ENCODE measurements around the gene LONRF3. TPM values are rescaled to one million over a fixed set of nuclear protein-coding genes. Genes with fewer than 3 reads are reported as not detected.

The LONRF3 gene
- total and polyA plus RNA-seq, 2 of the 13 experiments (the other 11 are each of a cell fraction or from before 2014, with no cell fraction given) = 4.8 to 11.6 TPM

GRCh38 chrX:118990512-118991227 is 16.3 kb downstream of the LONRF3 start:
- H3K9me3 ChIP-seq (ENCODE audit: low read length) = no peaks in the 10 kb centered on the region
- no peaks in the 10 kb centered on the region for H4K20me1 ChIP-seq (ENCODE audit: insufficient read depth, low read length)
- DNase-seq (ENCODE audit: low spot score) (no peak), ATAC-seq (no peak), FAIRE-seq (no peak)
- TF ChIP-seq SMAD3 (CRISPR knock-in tag; IDR thresholded peaks at IDR 0.05) = no peak
- TF ChIP-seq ZNF547 (CRISPR knock-in tag; IDR thresholded peaks at IDR 0.05) = no peak
- no peak for TF ChIP-seq NFIC (IDR thresholded peaks at IDR 0.05; ENCODE audit: low read length)
- TF ChIP-seq SOX6 (IDR thresholded peaks at IDR 0.05) = no peak
- no peak for TF ChIP-seq SOX6 (CRISPR knock-in tag; IDR thresholded peaks at IDR 0.05)
- TF ChIP-seq CSRNP2 (CRISPR knock-in tag; conservative IDR thresholded peaks at IDR 0.05; ENCODE audit: low read depth) = no peak
- no peak for TF ChIP-seq ZNF563 (CRISPR knock-in tag; IDR thresholded peaks at IDR 0.05)
- TF ChIP-seq ZNF615 (CRISPR knock-in tag; IDR thresholded peaks at IDR 0.05; ENCODE audit: borderline replicate concordance) = no peak
- no peak for TF ChIP-seq PLSCR1 (CRISPR knock-in tag; IDR thresholded peaks at IDR 0.05; ENCODE audit: borderline replicate concordance)
- no peak for TF ChIP-seq CAMTA2 (CRISPR knock-in tag; IDR thresholded peaks at IDR 0.05; ENCODE audit: borderline replicate concordance)
- no peak for TF ChIP-seq ZNF768 (CRISPR knock-in tag; IDR thresholded peaks at IDR 0.05)
- no peak for TF ChIP-seq SAFB2 (CRISPR knock-in tag; IDR thresholded peaks at IDR 0.05; ENCODE audit: borderline replicate concordance, low read depth)
- TF ChIP-seq HNRNPL (IDR thresholded peaks at IDR 0.05; ENCODE audit: low read depth, low read length) = no peak
- TF ChIP-seq FOXA3 (CRISPR knock-in tag; IDR thresholded peaks at IDR 0.05) = no peak
- TF ChIP-seq ZNF576 (CRISPR knock-in tag; IDR thresholded peaks at IDR 0.05) = no peak
- no peak for TF ChIP-seq TBL1XR1 (IDR thresholded peaks at IDR 0.05; ENCODE audit: borderline replicate concordance, low read length, partially characterized antibody)
- TF ChIP-seq ZNF20 (CRISPR knock-in tag; IDR thresholded peaks at IDR 0.05) = no peak
- TF ChIP-seq RARA (CRISPR knock-in tag; IDR thresholded peaks at IDR 0.05) = no peak
- TF ChIP-seq ZNF282 (IDR thresholded peaks at IDR 0.05; ENCODE audit: partially characterized antibody) = no peak
- TF ChIP-seq ZNF891 (CRISPR knock-in tag; IDR thresholded peaks at IDR 0.05) = no peak
- BruUV-seq (replicated peaks) = no TSS peak
- no peak overlapping the region for H3K27ac ChIP-seq (ENCODE audit: extremely low read length, insufficient read depth, low read length)
- H3K36me3 ChIP-seq (replicated peaks in 1 of 2; ENCODE audit: control insufficient read depth in 1 of 2, insufficient read depth in 2 of 2, low read length in 2 of 2) = peaks cover 9 to 24% of the 10 kb centered on the region in 2 experiments; a peak in 4 of 5 replicates
- intact Hi-C loops (cut with micrococcal nuclease; ENCODE audit: unreplicated experiment) = no loop called here
- H3K4me1 ChIP-seq (ENCODE audit: insufficient read depth, low read length) = peaks cover 18% of the 10 kb centered on the region
- no peak overlapping the region for H3K4me2 ChIP-seq (ENCODE audit: low read depth, low read length)
- POLR2A ChIA-PET = interaction anchor here (1.6 kb wide), 1 partner anchor 14 kb away, joined by 7 read pairs; no protein-coding TSS in a partner anchor
- WGBS (ENCODE audit: low lambda C conversion rate) = 83% methylated on average over 11 of the region's 11 CpGs
- no peak overlapping the region for H2AFZ ChIP-seq (ENCODE audit: low read length)
- H3K9ac ChIP-seq (ENCODE audit: insufficient read depth, low read depth, low read length) = no peak overlapping the region
- no peaks in the 10 kb centered on the region for H3K27me3 ChIP-seq (ENCODE audit: control insufficient read depth in 1 of 2, insufficient read depth in 2 of 2, low read length in 2 of 2)
- CTCF ChIA-PET (ENCODE audit: low intra/inter-chr PET ratio, low total read pairs) = no interaction called here
- no peaks in the 10 kb centered on the region for H3K79me2 ChIP-seq (ENCODE audit: insufficient read depth, low read length)
- in situ Hi-C loops (cut with HindIII; ENCODE audit: extremely low pct_ligation_motif_present, low pct_unique_long_range_greater_than_20kb) = loop anchor here (25.0 kb wide), 1 partner anchor 128 kb away; no protein-coding TSS in a partner anchor
- H3K4me3 ChIP-seq (replicated peaks in 1 of 3; ENCODE audit: insufficient read depth in 1 of 3, low read depth in 2 of 3, low read length in 3 of 3) = no peak overlapping the region

Data from HepG2 (cell line).